H1 (cell line): ENCODE results near the gene ITSN1. TPM values are rescaled to one million over a fixed set of nuclear protein-coding genes. Genes with fewer than 3 reads are reported as not detected.

Source experiments
- CTCF ChIA-PET: fragments of 300-600 bp; sonication (Branson Sonifier 250); formaldehyde crosslinking; loops from one replicate; lab custom pipeline; 2021; ENCODE audit not compliant: partially characterized antibody; lab: Charles Lee
- POLR2A ChIA-PET: fragments of 300-600 bp; sonication (Branson Sonifier 250); formaldehyde crosslinking; loops from one replicate; lab custom pipeline; 2021; ENCODE audit warnings: inconsistent platforms; ENCODE audit not compliant: partially characterized antibody; lab: Charles Lee
- DNase-seq, 2 experiments: peaks; one replicate each; pipeline versions ENCODE4 v3.0.0 to v3.0.0-alpha.2; 2010 to 2022; ENCODE audit warnings: low spot score in 2 of 2, low read depth in 1 of 2, mixed read lengths in 1 of 2
- FAIRE-seq: peaks from 2 replicates; lab custom pipeline; 2011; peaks lifted over from hg19 to GRCh38; lab: Jason Lieb, UNC
- H2AFZ ChIP-seq: 2 replicates; pipeline ENCODE4 v1.8.1; 2012; ENCODE audit warnings: low read length, inconsistent platforms
- H2AK5ac ChIP-seq: 2 replicates; pipeline ENCODE4 v1.6.1; 2013; ENCODE audit warnings: low read depth, low read length
- H2BK120ac ChIP-seq: replicated peaks from 2 replicates; pipeline ENCODE3; 2013; ENCODE audit warnings: low read depth, low read length, inconsistent platforms
- H2BK12ac ChIP-seq: 2 replicates; pipeline ENCODE4 v1.6.1; 2013; ENCODE audit warnings: low read depth, low read length
- H2BK15ac ChIP-seq: 2 replicates; pipeline ENCODE4 v1.6.1; 2013; ENCODE audit warnings: low read length
- H2BK20ac ChIP-seq: 2 replicates; pipeline ENCODE4 v1.6.1; 2013; ENCODE audit warnings: low read length
- H2BK5ac ChIP-seq: 2 replicates; pipeline ENCODE4 v1.6.1; 2013; ENCODE audit warnings: low read depth, low read length
- H3K14ac ChIP-seq: 2 replicates; pipeline ENCODE4 v1.6.1; 2013; ENCODE audit warnings: inconsistent platforms; ENCODE audit not compliant: insufficient read length
- H3K18ac ChIP-seq: 2 replicates; pipeline ENCODE4 v1.6.1; 2013; ENCODE audit warnings: low read length; ENCODE audit errors: extremely low read depth
- H3K23ac ChIP-seq: 2 replicates; pipeline ENCODE4 v1.6.1; 2013; ENCODE audit warnings: inconsistent platforms; ENCODE audit not compliant: insufficient read length
- H3K23me2 ChIP-seq: 2 replicates; pipeline ENCODE4 v1.6.1; 2013; ENCODE audit warnings: low read depth, low read length
- H3K27ac ChIP-seq: 2 replicates; pipeline ENCODE4 v1.6.1; 2011; ENCODE audit warnings: low read depth, low read length, inconsistent platforms
- H3K27me3 ChIP-seq, 4 experiments: replicated peaks in 1 of 4; 1 replicate in 1 of 4; 2 replicates in 3 of 4; pipeline versions ENCODE4 v1.6.1 to v1.8.1; 2011 to 2013; ENCODE audit warnings: low read length in 3 of 4, mild to moderate bottlenecking in 3 of 4, inconsistent platforms in 2 of 4, mixed read lengths in 2 of 4, moderate library complexity in 1 of 4; ENCODE audit not compliant: control insufficient read depth in 3 of 4, insufficient read depth in 3 of 4; ENCODE audit errors: extremely low read depth in 1 of 4
- H3K36me3 ChIP-seq, 4 experiments: 2 replicates each; pipeline versions ENCODE4 v1.6.1 to v1.8.1; 2011 to 2013; ENCODE audit warnings: mild to moderate bottlenecking in 4 of 4, low read length in 3 of 4, moderate library complexity in 2 of 4, control low read depth in 1 of 4, inconsistent platforms in 1 of 4; ENCODE audit not compliant: insufficient read depth in 4 of 4, control insufficient read depth in 2 of 4
- H3K4ac ChIP-seq: replicated peaks from 2 replicates; pipeline ENCODE3; 2013; ENCODE audit warnings: low read length, low read depth, mixed read lengths, inconsistent platforms; ENCODE audit not compliant: insufficient read length
- H3K4me1 ChIP-seq, 4 experiments: replicated peaks in 1 of 4; 1 replicate in 1 of 4; 2 replicates in 3 of 4; pipeline versions ENCODE4 v1.6.1 to v1.8.1; 2011 to 2013; ENCODE audit warnings: low read length in 3 of 4, inconsistent platforms in 2 of 4, mixed read lengths in 1 of 4; ENCODE audit not compliant: insufficient read depth in 4 of 4, control insufficient read depth in 3 of 4
- H3K4me2 ChIP-seq, 2 experiments: 2 replicates each; pipeline versions ENCODE4 v1.6.1 to v1.8.1; 2011 to 2013; ENCODE audit warnings: low read depth in 2 of 2, low read length in 2 of 2, control low read depth in 1 of 2, inconsistent platforms in 1 of 2, mild to moderate bottlenecking in 1 of 2; ENCODE audit not compliant: insufficient read depth in 1 of 2
- H3K4me3 ChIP-seq, 4 experiments: fragments of 200-600, 300-600 bp in 1 of 4; sonication (generic), shearing (Covaris generic), sonication (Bioruptor Twin) in 1 of 4; 2 replicates each; pipeline versions ENCODE4 v1.5.1 to v1.8.1; 2011 to 2016; ENCODE audit warnings: low read length in 4 of 4, low read depth in 3 of 4, control low read depth in 2 of 4, inconsistent platforms in 2 of 4, mild to moderate bottlenecking in 2 of 4, mixed read lengths in 1 of 4, moderate library complexity in 1 of 4; ENCODE audit not compliant: insufficient read depth in 2 of 4; ENCODE audit errors: extremely low read depth in 1 of 4
- H3K56ac ChIP-seq: replicated peaks from 2 replicates; pipeline ENCODE3; 2013; ENCODE audit warnings: low read depth, mild to moderate bottlenecking, mixed read lengths, low read length, inconsistent platforms; ENCODE audit not compliant: insufficient read length
- H3K79me1 ChIP-seq: 2 replicates; pipeline ENCODE4 v1.6.1; 2013; ENCODE audit warnings: low read depth, low read length, control low read depth
- H3K79me2 ChIP-seq, 2 experiments: 2 replicates each; pipeline versions ENCODE4 v1.6.1 to v1.8.1; 2012 to 2013; ENCODE audit warnings: low read length in 2 of 2, mild to moderate bottlenecking in 2 of 2, inconsistent platforms in 1 of 2; ENCODE audit not compliant: insufficient read depth in 2 of 2, control insufficient read depth in 1 of 2
- H3K9ac ChIP-seq, 4 experiments: replicated peaks in 1 of 4; 1 replicate in 1 of 4; 2 replicates in 3 of 4; pipeline versions ENCODE4 v1.6.1 to v1.8.1; 2011 to 2013; ENCODE audit warnings: low read depth in 3 of 4, low read length in 3 of 4, control low read depth in 2 of 4, mild to moderate bottlenecking in 2 of 4, moderate library complexity in 2 of 4, inconsistent platforms in 1 of 4; ENCODE audit errors: extremely low read depth in 1 of 4
- H3K9me3 ChIP-seq, 2 experiments: 2 replicates each; pipeline versions ENCODE4 v1.6.1 to v1.8.1; 2012 to 2013; ENCODE audit warnings: mild to moderate bottlenecking in 2 of 2, moderate library complexity in 2 of 2, control low read depth in 1 of 2, inconsistent platforms in 1 of 2, low read depth in 1 of 2, low read length in 1 of 2, mixed read lengths in 1 of 2; ENCODE audit not compliant: insufficient read depth in 2 of 2
- H4K20me1 ChIP-seq, 2 experiments: replicated peaks in 1 of 2; 2 replicates each; pipeline versions ENCODE3 to v1.8.1; 2011 to 2013; ENCODE audit warnings: inconsistent platforms in 2 of 2, low read length in 2 of 2, mild to moderate bottlenecking in 1 of 2; ENCODE audit not compliant: insufficient read depth in 2 of 2, control insufficient read depth in 1 of 2
- H4K5ac ChIP-seq: 2 replicates; pipeline ENCODE4 v1.6.1; 2013; ENCODE audit warnings: low read length, low read depth, mixed read lengths, inconsistent platforms; ENCODE audit not compliant: insufficient read length
- H4K8ac ChIP-seq: 2 replicates; pipeline ENCODE4 v1.8.0; 2013; ENCODE audit warnings: mild to moderate bottlenecking, moderate library complexity, low read length, inconsistent platforms; ENCODE audit not compliant: insufficient read depth; ENCODE audit errors: extremely low read depth
- H4K91ac ChIP-seq: replicated peaks from 2 replicates; pipeline ENCODE3; 2013; ENCODE audit warnings: low read length, mixed read lengths, inconsistent platforms; ENCODE audit not compliant: insufficient read length
- ASH2L ChIP-seq: fragments of 200-600, 300-600 bp; sonication (generic); IDR thresholded peaks from one replicate; pipeline ENCODE4 v1.7.1; 2017; ENCODE audit warnings: low read length
- CHD1 ChIP-seq: IDR thresholded peaks from 2 replicates; pipeline ENCODE4 v1.6.1; 2012; ENCODE audit warnings: low read depth, low read length, improper control_type of control experiment
- CTCF ChIP-seq, 3 experiments: IDR thresholded peaks; 1 replicate in 2 of 3; 2 replicates in 1 of 3; pipeline versions ENCODE4 v1.5.1 to v1.6.1; 2011; ENCODE audit warnings: low read length in 3 of 3, mild to moderate bottlenecking in 3 of 3, inconsistent platforms in 2 of 3, low read depth in 1 of 3, moderate library complexity in 1 of 3; ENCODE audit not compliant: insufficient read depth in 1 of 3; ENCODE audit errors: control extremely low read depth in 1 of 3
- E2F6 ChIP-seq: IDR thresholded peaks from 2 replicates; pipeline ENCODE4 v1.6.1; 2012; ENCODE audit warnings: inconsistent platforms
- HDAC6 ChIP-seq: IDR thresholded peaks from one replicate; pipeline ENCODE4 v1.7.1; 2012; ENCODE audit warnings: low read depth, mild to moderate bottlenecking, inconsistent platforms, low read length, moderate library complexity
- KDM5A ChIP-seq: fragments of 200-600 bp; IDR thresholded peaks from 2 replicates; pipeline ENCODE4 v1.7.1; 2012; ENCODE audit warnings: mild to moderate bottlenecking, low read length, inconsistent platforms, mixed read lengths
- PHF8 ChIP-seq: fragments of 200-600 bp; sonication (generic); conservative IDR thresholded peaks from 2 replicates; pipeline ENCODE4 v1.7.1; 2012; ENCODE audit warnings: low read depth, mild to moderate bottlenecking, inconsistent platforms, low read length, moderate library complexity
- POLR2A ChIP-seq, 2 experiments: IDR thresholded peaks; 1 replicate in 1 of 2; 2 replicates in 1 of 2; pipeline ENCODE4 v1.6.1; 2011; ENCODE audit warnings: low read depth in 2 of 2, low read length in 2 of 2, mild to moderate bottlenecking in 2 of 2; ENCODE audit errors: control extremely low read depth in 1 of 2
- POLR2AphosphoS5 ChIP-seq: IDR thresholded peaks from 2 replicates; pipeline ENCODE4 v1.6.1; 2011; ENCODE audit warnings: low read depth, low read length
- SIRT6 ChIP-seq: IDR thresholded peaks from one replicate; pipeline ENCODE4 v1.7.1; 2012; ENCODE audit warnings: low read length, inconsistent platforms
- SP4 ChIP-seq: IDR thresholded peaks from 2 replicates; pipeline ENCODE4 v1.6.1; 2012; ENCODE audit warnings: low read length, inconsistent platforms
- TBP ChIP-seq: IDR thresholded peaks from 2 replicates; pipeline ENCODE4 v1.6.1; 2011; ENCODE audit warnings: low read depth, low read length, improper control_type of control experiment
- TEAD4 ChIP-seq: IDR thresholded peaks from 2 replicates; pipeline ENCODE4 v1.6.1; 2012; ENCODE audit warnings: low read depth, low read length, inconsistent platforms, mixed read lengths
- WGBS, 2 experiments: shearing (Covaris generic) in 1 of 2; methylation state at CpG; one replicate each; pipeline versions ENCODE4 v1.1.6 to v1.1.7; 2013 to 2015; ENCODE audit warnings: low lambda C conversion rate in 2 of 2, mixed read lengths in 2 of 2, inconsistent platforms in 1 of 2, low coverage in 1 of 2, missing lambda C conversion rate in 1 of 2; ENCODE audit not compliant: insufficient replicate concordance in 2 of 2, insufficient coverage in 1 of 2, insufficient read length in 1 of 2; ENCODE audit errors: extremely low coverage in 1 of 2, missing lambda C conversion rate in 1 of 2; 5-methylcytosine and 5-hydroxymethylcytosine counted together
- polyA plus RNA-seq, 7 experiments: library from polyadenylated mRNA; depleted of rRNA in 3 of 7; stranded (reverse) in 5 of 7; unstranded in 2 of 7; fragments of >200 nt in 5 of 7; fragments of 200-250 nt in 2 of 7; gene quantifications; 1 replicate in 5 of 7; 2 replicates in 1 of 7; 4 replicates in 1 of 7; pipeline versions ENCODE4 v1.2.1 to v1.2.3, GENCODE V29; 2011 to 2013; ENCODE audit warnings: missing spikeins in 2 of 7, mixed read lengths in 2 of 7
- total RNA-seq: library from RNA; stranded (reverse); fragmentation: NEBNext Ultra II Directional; extraction: Animal tissue kit (Norgen Biotek cat#: 25700); gene quantifications from 2 replicates; pipeline ENCODE4 v1.2.1, GENCODE V29; 2021

The ITSN1 gene
- total and polyA plus RNA-seq, 2 of the 8 experiments (the other 6 are each of a cell fraction or from before 2014, with no cell fraction given), result 60.8 to 78.1 TPM

- H3K79me1 ChIP-seq, result no peaks in the 10 kb centered on the region
- H2BK5ac ChIP-seq, result no peak overlapping the region
- no peaks in the 10 kb centered on the region for H3K27me3 ChIP-seq
- no peak overlapping the region for H2AFZ ChIP-seq
- no peak overlapping the region for H3K4me3 ChIP-seq
- H2BK20ac ChIP-seq, result no peak overlapping the region
- no peak overlapping the region for H4K91ac ChIP-seq
- H3K4me1 ChIP-seq, result peaks cover 3 to 11% (median 6%) of the 10 kb centered on the region in 4 experiments; a peak in 6 of 7 replicates
- DNase-seq, result no peak
- no peak overlapping the region for H3K9ac ChIP-seq
- no peaks in the 10 kb centered on the region for H3K79me2 ChIP-seq
- ChIA-PET POLR2A (interaction anchor here (1.1 kb wide), 1 partner anchor 36 kb away, joined by 3 read pairs; no protein-coding TSS in a partner anchor), CTCF (interaction anchor here (0.6 to 1.0 kb wide), 2 partner anchors 81 to 896 kb away, joined by 3 to 4 read pairs; no protein-coding TSS in a partner anchor)
- H3K23ac ChIP-seq, result no peak overlapping the region
- H4K20me1 ChIP-seq, result peaks cover 2 to 8% of the 10 kb centered on the region in 2 experiments
- H3K27ac ChIP-seq, result no peak overlapping the region
- no peak overlapping the region for H3K14ac ChIP-seq
- no peaks in the 10 kb centered on the region for H3K9me3 ChIP-seq
- no peaks in the 10 kb centered on the region; a peak in 1 of 8 replicates for H3K36me3 ChIP-seq
- peaks cover 3% of the 10 kb centered on the region for H3K23me2 ChIP-seq
- no peak overlapping the region for H2BK15ac ChIP-seq
- no peak for FAIRE-seq
- H3K4ac ChIP-seq, result no peak overlapping the region
- no peak overlapping the region for H3K4me2 ChIP-seq
- no peak overlapping the region for H4K8ac ChIP-seq
- no peak overlapping the region for H3K56ac ChIP-seq
- no peak overlapping the region for H3K18ac ChIP-seq
- no peak overlapping the region for H2AK5ac ChIP-seq
- WGBS, 2 experiments, result 87% methylated on average over 5 of the region's 5 CpGs; no CpG with 5 or more reads in 1 of the 2 experiments
- H2BK12ac ChIP-seq, result no peak overlapping the region
- no peak overlapping the region for H2BK120ac ChIP-seq
- no peak overlapping the region for H4K5ac ChIP-seq
- TF ChIP-seq HDAC6 (no peak), SP4 (no peak), CTCF (IDR thresholded peaks at IDR 0.05; ENCODE audit: control extremely low read depth in 1 of 3, insufficient read depth in 1 of 3, low read depth in 1 of 3, low read length in 3 of 3) (no peak), ASH2L (no peak), CHD1 (no peak), POLR2AphosphoS5 (no peak), E2F6 (no peak), TEAD4 (no peak), KDM5A (no peak), SIRT6 (no peak), TBP (no peak), PHF8 (no peak), POLR2A (IDR thresholded peaks at IDR 0.05; ENCODE audit: control extremely low read depth in 1 of 2, low read depth in 2 of 2, low read length in 2 of 2) (no peak)
These were observed 254.8 kb downstream of the ITSN1 start for GRCh38 chr21:33897098-33897497.
